H1 (cell line): ENCODE results near the gene LRCH3. TPM values are rescaled to one million over a fixed set of nuclear protein-coding genes. Genes with fewer than 3 reads are reported as not detected.

Experiments
- CTCF ChIA-PET: fragments of 300-600 bp; sonication (Branson Sonifier 250); formaldehyde crosslinking; loops from one replicate; lab custom pipeline; 2021; ENCODE audit not compliant: partially characterized antibody; lab: Charles Lee
- POLR2A ChIA-PET: fragments of 300-600 bp; sonication (Branson Sonifier 250); formaldehyde crosslinking; loops from one replicate; lab custom pipeline; 2021; ENCODE audit warnings: inconsistent platforms; ENCODE audit not compliant: partially characterized antibody; lab: Charles Lee
- DNase-seq, 2 experiments: peaks; one replicate each; pipeline versions ENCODE4 v3.0.0 to v3.0.0-alpha.2; 2010 to 2022; ENCODE audit warnings: low spot score in 2 of 2, low read depth in 1 of 2, mixed read lengths in 1 of 2
- FAIRE-seq: peaks from 2 replicates; lab custom pipeline; 2011; peaks lifted over from hg19 to GRCh38; lab: Jason Lieb, UNC
- H2AFZ ChIP-seq: 2 replicates; pipeline ENCODE4 v1.8.1; 2012; ENCODE audit warnings: low read length, inconsistent platforms
- H2AK5ac ChIP-seq: 2 replicates; pipeline ENCODE4 v1.6.1; 2013; ENCODE audit warnings: low read depth, low read length
- H2BK120ac ChIP-seq: replicated peaks from 2 replicates; pipeline ENCODE3; 2013; ENCODE audit warnings: low read depth, low read length, inconsistent platforms
- H2BK12ac ChIP-seq: 2 replicates; pipeline ENCODE4 v1.6.1; 2013; ENCODE audit warnings: low read depth, low read length
- H2BK15ac ChIP-seq: 2 replicates; pipeline ENCODE4 v1.6.1; 2013; ENCODE audit warnings: low read length
- H2BK20ac ChIP-seq: 2 replicates; pipeline ENCODE4 v1.6.1; 2013; ENCODE audit warnings: low read length
- H2BK5ac ChIP-seq: 2 replicates; pipeline ENCODE4 v1.6.1; 2013; ENCODE audit warnings: low read depth, low read length
- H3K14ac ChIP-seq: 2 replicates; pipeline ENCODE4 v1.6.1; 2013; ENCODE audit warnings: inconsistent platforms; ENCODE audit not compliant: insufficient read length
- H3K18ac ChIP-seq: 2 replicates; pipeline ENCODE4 v1.6.1; 2013; ENCODE audit warnings: low read length; ENCODE audit errors: extremely low read depth
- H3K23ac ChIP-seq: 2 replicates; pipeline ENCODE4 v1.6.1; 2013; ENCODE audit warnings: inconsistent platforms; ENCODE audit not compliant: insufficient read length
- H3K23me2 ChIP-seq: 2 replicates; pipeline ENCODE4 v1.6.1; 2013; ENCODE audit warnings: low read depth, low read length
- H3K27ac ChIP-seq: 2 replicates; pipeline ENCODE4 v1.6.1; 2011; ENCODE audit warnings: low read depth, low read length, inconsistent platforms
- H3K27me3 ChIP-seq, 4 experiments: replicated peaks in 1 of 4; 1 replicate in 1 of 4; 2 replicates in 3 of 4; pipeline versions ENCODE4 v1.6.1 to v1.8.1; 2011 to 2013; ENCODE audit warnings: low read length in 3 of 4, mild to moderate bottlenecking in 3 of 4, inconsistent platforms in 2 of 4, mixed read lengths in 2 of 4, moderate library complexity in 1 of 4; ENCODE audit not compliant: control insufficient read depth in 3 of 4, insufficient read depth in 3 of 4; ENCODE audit errors: extremely low read depth in 1 of 4
- H3K36me3 ChIP-seq, 4 experiments: 2 replicates each; pipeline versions ENCODE4 v1.6.1 to v1.8.1; 2011 to 2013; ENCODE audit warnings: mild to moderate bottlenecking in 4 of 4, low read length in 3 of 4, moderate library complexity in 2 of 4, control low read depth in 1 of 4, inconsistent platforms in 1 of 4; ENCODE audit not compliant: insufficient read depth in 4 of 4, control insufficient read depth in 2 of 4
- H3K4ac ChIP-seq: replicated peaks from 2 replicates; pipeline ENCODE3; 2013; ENCODE audit warnings: low read length, low read depth, mixed read lengths, inconsistent platforms; ENCODE audit not compliant: insufficient read length
- H3K4me1 ChIP-seq, 4 experiments: replicated peaks in 1 of 4; 1 replicate in 1 of 4; 2 replicates in 3 of 4; pipeline versions ENCODE4 v1.6.1 to v1.8.1; 2011 to 2013; ENCODE audit warnings: low read length in 3 of 4, inconsistent platforms in 2 of 4, mixed read lengths in 1 of 4; ENCODE audit not compliant: insufficient read depth in 4 of 4, control insufficient read depth in 3 of 4
- H3K4me2 ChIP-seq, 2 experiments: 2 replicates each; pipeline versions ENCODE4 v1.6.1 to v1.8.1; 2011 to 2013; ENCODE audit warnings: low read depth in 2 of 2, low read length in 2 of 2, control low read depth in 1 of 2, inconsistent platforms in 1 of 2, mild to moderate bottlenecking in 1 of 2; ENCODE audit not compliant: insufficient read depth in 1 of 2
- H3K4me3 ChIP-seq, 4 experiments: fragments of 200-600, 300-600 bp in 1 of 4; sonication (generic), shearing (Covaris generic), sonication (Bioruptor Twin) in 1 of 4; 2 replicates each; pipeline versions ENCODE4 v1.5.1 to v1.8.1; 2011 to 2016; ENCODE audit warnings: low read length in 4 of 4, low read depth in 3 of 4, control low read depth in 2 of 4, inconsistent platforms in 2 of 4, mild to moderate bottlenecking in 2 of 4, mixed read lengths in 1 of 4, moderate library complexity in 1 of 4; ENCODE audit not compliant: insufficient read depth in 2 of 4; ENCODE audit errors: extremely low read depth in 1 of 4
- H3K56ac ChIP-seq: replicated peaks from 2 replicates; pipeline ENCODE3; 2013; ENCODE audit warnings: low read depth, mild to moderate bottlenecking, mixed read lengths, low read length, inconsistent platforms; ENCODE audit not compliant: insufficient read length
- H3K79me1 ChIP-seq: 2 replicates; pipeline ENCODE4 v1.6.1; 2013; ENCODE audit warnings: low read depth, low read length, control low read depth
- H3K79me2 ChIP-seq, 2 experiments: 2 replicates each; pipeline versions ENCODE4 v1.6.1 to v1.8.1; 2012 to 2013; ENCODE audit warnings: low read length in 2 of 2, mild to moderate bottlenecking in 2 of 2, inconsistent platforms in 1 of 2; ENCODE audit not compliant: insufficient read depth in 2 of 2, control insufficient read depth in 1 of 2
- H3K9ac ChIP-seq, 4 experiments: replicated peaks in 1 of 4; 1 replicate in 1 of 4; 2 replicates in 3 of 4; pipeline versions ENCODE4 v1.6.1 to v1.8.1; 2011 to 2013; ENCODE audit warnings: low read depth in 3 of 4, low read length in 3 of 4, control low read depth in 2 of 4, mild to moderate bottlenecking in 2 of 4, moderate library complexity in 2 of 4, inconsistent platforms in 1 of 4; ENCODE audit errors: extremely low read depth in 1 of 4
- H3K9me3 ChIP-seq, 2 experiments: 2 replicates each; pipeline versions ENCODE4 v1.6.1 to v1.8.1; 2012 to 2013; ENCODE audit warnings: mild to moderate bottlenecking in 2 of 2, moderate library complexity in 2 of 2, control low read depth in 1 of 2, inconsistent platforms in 1 of 2, low read depth in 1 of 2, low read length in 1 of 2, mixed read lengths in 1 of 2; ENCODE audit not compliant: insufficient read depth in 2 of 2
- H4K20me1 ChIP-seq, 2 experiments: replicated peaks in 1 of 2; 2 replicates each; pipeline versions ENCODE3 to v1.8.1; 2011 to 2013; ENCODE audit warnings: inconsistent platforms in 2 of 2, low read length in 2 of 2, mild to moderate bottlenecking in 1 of 2; ENCODE audit not compliant: insufficient read depth in 2 of 2, control insufficient read depth in 1 of 2
- H4K5ac ChIP-seq: 2 replicates; pipeline ENCODE4 v1.6.1; 2013; ENCODE audit warnings: low read length, low read depth, mixed read lengths, inconsistent platforms; ENCODE audit not compliant: insufficient read length
- H4K8ac ChIP-seq: 2 replicates; pipeline ENCODE4 v1.8.0; 2013; ENCODE audit warnings: mild to moderate bottlenecking, moderate library complexity, low read length, inconsistent platforms; ENCODE audit not compliant: insufficient read depth; ENCODE audit errors: extremely low read depth
- H4K91ac ChIP-seq: replicated peaks from 2 replicates; pipeline ENCODE3; 2013; ENCODE audit warnings: low read length, mixed read lengths, inconsistent platforms; ENCODE audit not compliant: insufficient read length
- BRCA1 ChIP-seq: IDR thresholded peaks from 2 replicates; pipeline ENCODE4 v1.6.1; 2012; ENCODE audit warnings: low read depth, low read length, improper control_type of control experiment
- EGR1 ChIP-seq: IDR thresholded peaks from 2 replicates; pipeline ENCODE4 v1.6.1; 2011; ENCODE audit warnings: low read depth, low read length, borderline replicate concordance
- GTF2F1 ChIP-seq: IDR thresholded peaks from 2 replicates; pipeline ENCODE4 v1.6.1; 2012; ENCODE audit warnings: low read depth, low read length, improper control_type of control experiment, borderline replicate concordance
- HDAC2 ChIP-seq, 2 experiments: fragments of 300-600 bp in 1 of 2; sonication (generic) in 1 of 2; IDR thresholded peaks; 2 replicates each; pipeline ENCODE4 v1.6.1; 2011 to 2012; ENCODE audit warnings: low read depth in 2 of 2, low read length in 2 of 2, mild to moderate bottlenecking in 2 of 2, moderate library complexity in 2 of 2, borderline replicate concordance in 1 of 2, inconsistent platforms in 1 of 2
- JUN ChIP-seq: IDR thresholded peaks from 2 replicates; pipeline ENCODE4 v1.6.1; 2011; ENCODE audit warnings: low read depth, mild to moderate bottlenecking, improper control_type of control experiment, low read length
- KDM5A ChIP-seq: fragments of 200-600 bp; IDR thresholded peaks from 2 replicates; pipeline ENCODE4 v1.7.1; 2012; ENCODE audit warnings: mild to moderate bottlenecking, low read length, inconsistent platforms, mixed read lengths
- NANOG ChIP-seq: IDR thresholded peaks from 2 replicates; pipeline ENCODE4 v1.6.1; 2011; ENCODE audit warnings: low read length, low read depth, mild to moderate bottlenecking, inconsistent platforms; ENCODE audit not compliant: insufficient read depth, poor library complexity, severe bottlenecking
- POLR2A ChIP-seq, 2 experiments: IDR thresholded peaks; 1 replicate in 1 of 2; 2 replicates in 1 of 2; pipeline ENCODE4 v1.6.1; 2011; ENCODE audit warnings: low read depth in 2 of 2, low read length in 2 of 2, mild to moderate bottlenecking in 2 of 2; ENCODE audit errors: control extremely low read depth in 1 of 2
- RFX5 ChIP-seq: IDR thresholded peaks from 2 replicates; pipeline ENCODE4 v1.6.1; 2011; ENCODE audit warnings: low read depth, low read length, improper control_type of control experiment, borderline replicate concordance
- SP4 ChIP-seq: IDR thresholded peaks from 2 replicates; pipeline ENCODE4 v1.6.1; 2012; ENCODE audit warnings: low read length, inconsistent platforms
- TAF7 ChIP-seq: optimal IDR thresholded peaks from 2 replicates; pipeline ENCODE3; 2011; ENCODE audit warnings: low read depth, mild to moderate bottlenecking, inconsistent platforms, low read length, moderate library complexity, borderline replicate concordance
- WGBS, 2 experiments: shearing (Covaris generic) in 1 of 2; methylation state at CpG; one replicate each; pipeline versions ENCODE4 v1.1.6 to v1.1.7; 2013 to 2015; ENCODE audit warnings: low lambda C conversion rate in 2 of 2, mixed read lengths in 2 of 2, inconsistent platforms in 1 of 2, low coverage in 1 of 2, missing lambda C conversion rate in 1 of 2; ENCODE audit not compliant: insufficient replicate concordance in 2 of 2, insufficient coverage in 1 of 2, insufficient read length in 1 of 2; ENCODE audit errors: extremely low coverage in 1 of 2, missing lambda C conversion rate in 1 of 2; 5-methylcytosine and 5-hydroxymethylcytosine counted together
- polyA plus RNA-seq, 7 experiments: library from polyadenylated mRNA; depleted of rRNA in 3 of 7; stranded (reverse) in 5 of 7; unstranded in 2 of 7; fragments of >200 nt in 5 of 7; fragments of 200-250 nt in 2 of 7; gene quantifications; 1 replicate in 5 of 7; 2 replicates in 1 of 7; 4 replicates in 1 of 7; pipeline versions ENCODE4 v1.2.1 to v1.2.3, GENCODE V29; 2011 to 2013; ENCODE audit warnings: missing spikeins in 2 of 7, mixed read lengths in 2 of 7
- total RNA-seq: library from RNA; stranded (reverse); fragmentation: NEBNext Ultra II Directional; extraction: Animal tissue kit (Norgen Biotek cat#: 25700); gene quantifications from 2 replicates; pipeline ENCODE4 v1.2.1, GENCODE V29; 2021
- TF ChIP-seq, protein P1 (sequence below), 3 experiments: IDR thresholded peaks; 1 replicate in 2 of 3; 2 replicates in 1 of 3; pipeline versions ENCODE4 v1.5.1 to v1.6.1; 2011; ENCODE audit warnings: low read length in 3 of 3, mild to moderate bottlenecking in 3 of 3, inconsistent platforms in 2 of 3, low read depth in 1 of 3, moderate library complexity in 1 of 3; ENCODE audit not compliant: insufficient read depth in 1 of 3; ENCODE audit errors: control extremely low read depth in 1 of 3

The LRCH3 gene
- total and polyA plus RNA-seq, 2 of the 8 experiments (the other 6 are each of a cell fraction or from before 2014, with no cell fraction given), result 58.4 to 66.0 TPM

- no peak for FAIRE-seq
- H3K23ac ChIP-seq, result no peak overlapping the region
- H3K4me2 ChIP-seq, result peak overlapping the region; percentile 10 to 49; a peak in 2 of 4 replicates
- no peak overlapping the region for H2BK5ac ChIP-seq
- H3K14ac ChIP-seq, result no peak overlapping the region
- H3K23me2 ChIP-seq, result no peaks in the 10 kb centered on the region
- no peak overlapping the region for H4K5ac ChIP-seq
- no peak overlapping the region for H2BK120ac ChIP-seq
- H3K56ac ChIP-seq, result no peak overlapping the region
- H3K27me3 ChIP-seq, result no peaks in the 10 kb centered on the region
- H3K9ac ChIP-seq, result no peak overlapping the region
- CTCF ChIA-PET, result no interaction called here
- H3K4me3 ChIP-seq, result no peak overlapping the region; a peak in 1 of 8 replicates
- DNase-seq, result no peak
- peaks cover 0 to 23% (median 2%) of the 10 kb centered on the region in 4 experiments; a peak in 3 of 8 replicates for H3K36me3 ChIP-seq
- no peaks in the 10 kb centered on the region for H4K20me1 ChIP-seq
- peaks cover 6 to 24% (median 19%) of the 10 kb centered on the region in 4 experiments; a peak in 5 of 7 replicates for H3K4me1 ChIP-seq
- H3K79me2 ChIP-seq, result no peaks in the 10 kb centered on the region
- no peak overlapping the region for H3K4ac ChIP-seq
- H2BK12ac ChIP-seq, result no peak overlapping the region; the same call in 1 of the 2 replicates
- H4K8ac ChIP-seq, result no peak overlapping the region
- no peak overlapping the region for H2BK15ac ChIP-seq
- no peak overlapping the region for H2BK20ac ChIP-seq
- H2AFZ ChIP-seq, result no peak overlapping the region
- 65% methylated on average over 3 of the region's 3 CpGs; no CpG with 5 or more reads in 1 of the 2 experiments for WGBS, 2 experiments
- H2AK5ac ChIP-seq, result no peak overlapping the region
- POLR2A ChIA-PET, result no interaction called here
- no peaks in the 10 kb centered on the region for H3K9me3 ChIP-seq
- H3K79me1 ChIP-seq, result no peaks in the 10 kb centered on the region
- H3K18ac ChIP-seq, result no peak overlapping the region
- H3K27ac ChIP-seq, result no peak overlapping the region
- no peak overlapping the region for H4K91ac ChIP-seq
- TF ChIP-seq HDAC2 (IDR thresholded peaks at IDR 0.05; ENCODE audit: borderline replicate concordance in 1 of 2, low read depth in 2 of 2, low read length in 2 of 2), result no peak
- TF ChIP-seq KDM5A, result no peak
- TF ChIP-seq SP4, result no peak
- TF ChIP-seq TAF7, result no peak
- no peak for TF ChIP-seq EGR1
- no peak for TF ChIP-seq POLR2A (IDR thresholded peaks at IDR 0.05; ENCODE audit: control extremely low read depth in 1 of 2, low read depth in 2 of 2, low read length in 2 of 2)
- TF ChIP-seq BRCA1, result no peak
- TF ChIP-seq, protein P1, sequence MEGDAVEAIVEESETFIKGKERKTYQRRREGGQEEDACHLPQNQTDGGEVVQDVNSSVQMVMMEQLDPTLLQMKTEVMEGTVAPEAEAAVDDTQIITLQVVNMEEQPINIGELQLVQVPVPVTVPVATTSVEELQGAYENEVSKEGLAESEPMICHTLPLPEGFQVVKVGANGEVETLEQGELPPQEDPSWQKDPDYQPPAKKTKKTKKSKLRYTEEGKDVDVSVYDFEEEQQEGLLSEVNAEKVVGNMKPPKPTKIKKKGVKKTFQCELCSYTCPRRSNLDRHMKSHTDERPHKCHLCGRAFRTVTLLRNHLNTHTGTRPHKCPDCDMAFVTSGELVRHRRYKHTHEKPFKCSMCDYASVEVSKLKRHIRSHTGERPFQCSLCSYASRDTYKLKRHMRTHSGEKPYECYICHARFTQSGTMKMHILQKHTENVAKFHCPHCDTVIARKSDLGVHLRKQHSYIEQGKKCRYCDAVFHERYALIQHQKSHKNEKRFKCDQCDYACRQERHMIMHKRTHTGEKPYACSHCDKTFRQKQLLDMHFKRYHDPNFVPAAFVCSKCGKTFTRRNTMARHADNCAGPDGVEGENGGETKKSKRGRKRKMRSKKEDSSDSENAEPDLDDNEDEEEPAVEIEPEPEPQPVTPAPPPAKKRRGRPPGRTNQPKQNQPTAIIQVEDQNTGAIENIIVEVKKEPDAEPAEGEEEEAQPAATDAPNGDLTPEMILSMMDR (IDR thresholded peaks at IDR 0.05; ENCODE audit: control extremely low read depth in 1 of 3, insufficient read depth in 1 of 3, low read depth in 1 of 3, low read length in 3 of 3), result no peak
- no peak for TF ChIP-seq NANOG
- no peak for TF ChIP-seq RFX5
- TF ChIP-seq GTF2F1, result no peak
- TF ChIP-seq JUN, result no peak
Observed at GRCh38 chr3:197858133-197858532, 67.1 kb downstream of the LRCH3 start.
